Hippocampal formation (tissue), 2 donors: ENCODE measurements around the gene SUMO4.
"Not testable (repeated sequence)": the region's sequence is repeated elsewhere in the genome, so short reads cannot be mapped to it uniquely, and the experiment has no call there.

Source experiments
- DNase-seq, 2 donors: peaks; one replicate each; lab custom pipeline; 2025; lab: John Stamatoyannopoulos, UW

SUMO4 gene

GRCh38 chr6:149431905-149432775 lies 32.1 kb downstream of the SUMO4 start:
- DNase-seq = peak; percentile 77 to 90

GRCh38 chr6:149433405-149433804 lies 33.3 kb downstream of the SUMO4 start:
- DNase-seq = no peak

- DNase-seq = no peak
Measured at GRCh38 chr6:149433881-149434280, 33.8 kb downstream of the SUMO4 start.

- no peak for DNase-seq
Measured at GRCh38 chr6:149435919-149436586, 36.0 kb downstream of the SUMO4 start.

GRCh38 chr6:149436647-149437046 lies 36.6 kb downstream of the SUMO4 start:
- no peak for DNase-seq

GRCh38 chr6:149437212-149437611 lies 37.1 kb downstream of the SUMO4 start:
- no peak for DNase-seq

GRCh38 chr6:149438855-149439254 lies 38.8 kb downstream of the SUMO4 start:
- DNase-seq = no peak

- DNase-seq = no peak
Measured at GRCh38 chr6:149439626-149440025, 39.6 kb downstream of the SUMO4 start.

GRCh38 chr6:149440735-149441671 lies 40.9 kb downstream of the SUMO4 start:
- no peak for DNase-seq

- no peak for DNase-seq
Measured at GRCh38 chr6:149441740-149442139, 41.7 kb downstream of the SUMO4 start.

GRCh38 chr6:149443411-149444181 lies 43.5 kb downstream of the SUMO4 start:
- peak in 1 of 2 donors; percentile 21 for DNase-seq

GRCh38 chr6:149444360-149445094 lies 44.5 kb downstream of the SUMO4 start:
- not testable (repeated sequence) for DNase-seq

GRCh38 chr6:149445095-149445466 lies 45.0 kb downstream of the SUMO4 start:
- no peak for DNase-seq

- DNase-seq = no peak
Measured at GRCh38 chr6:149445573-149445972, 45.5 kb downstream of the SUMO4 start.

GRCh38 chr6:149446791-149447376 lies 46.8 kb downstream of the SUMO4 start:
- DNase-seq = no peak

GRCh38 chr6:149448821-149449453 lies 48.9 kb downstream of the SUMO4 start:
- no peak for DNase-seq

- DNase-seq = no peak
Measured at GRCh38 chr6:149449831-149450678, 50.0 kb downstream of the SUMO4 start.
